NCI-H2081 (cell line): ENCODE results near the gene NTMT2.
"Not testable (repeated sequence)": the region's sequence is repeated elsewhere in the genome, so short reads cannot be mapped to it uniquely, and the experiment has no call there.

Experiments
- DNase-seq, 2 experiments: peaks; one replicate each; lab custom pipeline; 2025; lab: John Stamatoyannopoulos, UW

The NTMT2 gene

DNA sequence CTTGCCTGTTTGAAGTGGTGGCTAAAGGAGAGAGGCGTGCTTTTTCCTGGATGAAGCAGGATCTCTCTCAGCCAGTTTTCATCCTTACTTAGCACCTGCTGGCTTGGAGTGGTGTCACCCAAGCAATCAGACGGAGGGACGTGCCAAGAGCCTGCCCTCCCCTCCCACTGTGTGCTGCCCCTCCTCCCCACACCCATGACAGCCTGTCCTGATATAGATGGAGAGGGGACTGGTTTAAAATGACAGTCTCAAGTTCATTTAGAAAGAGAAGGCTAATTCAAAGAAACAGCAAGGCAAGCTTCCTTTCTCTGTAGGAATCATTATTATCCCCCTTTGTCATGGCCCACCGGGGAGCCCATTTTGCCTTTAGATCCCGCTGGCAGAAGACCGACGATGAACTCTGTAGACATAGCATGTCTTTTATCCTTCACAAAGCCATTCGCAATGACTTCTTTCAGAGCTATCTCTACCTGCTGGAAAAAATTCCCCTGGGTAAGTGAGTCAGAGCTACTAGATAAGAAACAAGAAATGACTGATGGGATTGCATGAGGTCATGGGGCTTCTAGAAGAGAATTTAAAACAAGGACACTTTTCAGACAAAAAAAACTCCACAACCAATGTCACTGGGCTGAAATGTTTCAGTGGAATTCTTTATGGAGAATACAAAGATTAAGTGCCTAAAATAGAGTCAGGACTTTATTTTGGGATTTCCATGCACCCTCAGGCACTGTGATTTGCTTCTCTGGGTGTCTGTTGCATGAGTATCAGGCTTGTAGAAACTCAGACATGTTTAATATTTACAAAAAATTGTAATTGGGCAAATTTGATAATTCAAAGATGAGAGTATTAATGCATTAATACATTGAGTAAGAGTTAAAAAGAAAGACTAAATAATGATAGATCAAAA is at the start of gene NTMT2:
NTMT2 (plus strand) TSS at position 190 of the 907 bp plus-strand sequence; CDS start at position 339, 149 bp downstream.
- DNase-seq, result peak; percentile 69 to 79

DNA sequence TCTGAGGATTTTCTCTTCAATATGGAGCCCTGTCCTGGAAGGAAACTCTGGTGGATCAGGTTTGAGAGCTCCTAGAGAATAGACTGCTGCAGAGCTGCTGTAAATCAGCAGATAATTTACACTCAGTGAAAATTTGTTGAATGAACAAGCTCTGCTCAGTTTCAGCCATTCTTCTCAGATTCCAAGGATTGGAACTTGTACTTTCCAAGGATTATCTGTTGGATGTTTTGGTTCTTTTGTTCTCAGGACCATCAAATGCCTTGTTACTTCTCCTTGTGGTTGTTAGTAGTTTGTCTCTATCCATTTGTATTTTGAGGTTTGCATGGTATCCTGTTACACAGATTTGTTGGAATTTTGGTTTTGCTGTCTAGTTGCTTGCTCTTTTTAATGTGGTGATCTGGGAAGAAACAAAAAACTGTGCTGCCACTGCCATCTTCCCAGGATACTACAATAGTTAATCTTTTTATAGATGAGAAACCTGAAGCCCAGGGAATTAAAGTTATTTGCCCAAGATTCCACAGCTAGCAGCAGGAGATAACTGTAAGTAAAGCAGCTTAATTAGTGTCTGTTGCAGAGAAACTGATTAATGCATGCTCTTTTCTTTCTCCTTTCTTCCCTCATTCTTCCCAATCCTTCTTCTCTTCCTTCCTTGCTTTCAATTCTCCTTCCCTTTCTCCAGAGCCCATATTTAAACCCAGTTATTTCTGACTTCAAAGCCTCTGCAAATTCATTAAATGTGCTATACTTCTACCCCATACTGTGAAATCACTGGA is 49.6 kb upstream of the NTMT2 start:
- no peak for DNase-seq

DNA sequence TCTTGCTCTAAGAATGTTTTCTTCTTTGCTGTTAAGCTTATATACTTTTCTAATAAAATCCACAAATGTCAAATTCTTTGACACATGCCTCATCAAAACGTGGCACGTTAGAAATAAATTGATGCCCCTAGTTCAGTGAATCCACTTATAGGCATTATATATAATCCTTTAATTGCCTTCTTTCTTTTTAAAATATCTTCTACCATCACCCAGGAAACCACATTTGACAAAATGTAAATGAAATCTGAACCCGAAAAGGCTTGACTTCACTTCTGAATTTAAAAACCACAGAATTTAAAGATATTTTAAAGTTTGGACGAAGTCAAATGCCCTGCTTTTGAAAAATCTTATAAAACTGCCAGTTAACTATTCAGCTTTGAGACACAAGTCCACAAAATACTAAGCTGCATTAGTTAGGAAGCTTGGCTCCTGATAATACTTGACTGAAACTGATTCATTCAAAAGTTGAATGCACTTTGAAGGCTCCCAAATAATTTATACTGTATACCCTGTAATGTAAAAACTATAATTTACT is 48.9 kb upstream of the NTMT2 start:
- DNase-seq, result no peak

DNA sequence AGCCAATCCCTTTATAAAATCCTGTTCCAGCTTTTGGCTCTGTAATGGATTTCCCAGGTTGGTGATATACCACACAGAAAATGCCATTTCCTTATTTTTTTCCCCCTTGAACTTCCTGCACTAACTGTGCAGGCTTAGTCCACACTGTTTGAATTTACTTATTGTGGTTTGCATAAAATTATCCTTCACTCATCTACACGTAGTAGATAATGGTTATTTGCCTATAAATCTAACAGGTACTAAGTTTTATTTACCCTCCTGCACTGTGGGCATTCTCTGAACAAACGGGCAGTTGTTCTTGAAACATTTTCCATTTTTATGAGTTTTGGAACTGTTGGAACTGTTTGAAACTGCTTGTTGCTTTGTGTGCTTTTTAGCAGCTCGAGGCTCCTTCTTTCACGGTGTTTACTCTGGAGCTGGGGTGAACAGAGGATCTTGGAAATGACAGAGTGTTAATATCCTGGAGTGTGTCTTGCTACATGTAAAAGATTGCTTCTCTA is 48.3 kb upstream of the NTMT2 start:
- no peak for DNase-seq

DNA sequence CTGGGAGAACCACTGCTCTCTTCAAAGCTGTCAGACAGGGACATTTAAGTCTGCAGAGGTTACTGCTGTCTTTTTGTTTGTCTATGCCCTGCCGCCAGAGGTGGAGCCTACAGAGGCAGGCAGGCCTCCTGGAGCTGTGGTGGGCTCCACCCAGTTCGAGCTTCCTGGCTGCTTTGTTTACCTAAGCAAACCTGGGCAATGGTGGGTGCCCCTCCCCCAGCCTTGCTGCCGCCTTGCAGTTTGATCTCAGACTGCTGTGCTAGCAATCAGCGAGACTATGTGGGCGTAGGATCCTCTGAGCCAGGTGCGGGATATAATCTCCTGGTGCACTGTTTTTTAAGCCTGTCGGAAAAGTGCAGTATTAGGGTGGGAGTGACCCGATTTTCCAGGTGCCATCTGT is 32.6 kb upstream of the NTMT2 start:
- not testable (repeated sequence) for DNase-seq

DNA sequence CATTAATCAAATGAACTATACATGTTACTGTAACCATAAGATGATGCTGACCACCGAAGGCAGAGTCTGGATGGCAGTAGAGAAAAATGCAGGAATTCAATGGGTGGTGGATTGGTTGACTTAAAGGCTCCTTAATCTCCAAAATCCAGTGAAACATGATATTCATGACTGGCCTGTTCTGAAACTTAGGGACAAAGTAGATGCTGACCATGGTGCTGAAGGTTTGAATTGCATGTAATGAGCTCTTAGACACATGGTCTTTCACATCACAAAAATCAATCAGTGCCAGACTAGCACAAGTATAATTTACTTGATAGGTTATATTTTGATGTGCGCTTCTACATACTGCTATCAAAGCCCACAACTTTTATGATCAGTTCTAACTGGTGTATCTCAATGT is 30.9 kb upstream of the NTMT2 start:
- no peak for DNase-seq

DNA sequence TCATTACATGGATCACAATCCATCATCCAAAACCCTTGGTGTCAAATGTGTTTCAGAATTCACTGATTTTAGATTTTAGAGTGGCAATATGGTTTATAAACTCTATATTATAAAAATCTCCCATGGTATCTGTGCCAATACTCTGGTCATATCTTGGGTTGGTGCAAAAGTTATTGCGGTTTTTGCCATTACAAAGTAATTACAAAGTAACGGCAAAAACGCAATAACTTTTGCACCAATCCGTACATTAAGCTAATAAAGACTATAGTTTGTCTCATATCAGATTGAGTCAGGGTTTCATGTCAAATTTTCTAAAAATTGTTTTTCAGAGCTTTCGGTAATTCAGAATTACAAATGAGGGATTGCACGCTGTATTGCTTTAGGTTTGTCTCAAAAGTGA is 23.4 kb upstream of the NTMT2 start:
- DNase-seq, result no peak

DNA sequence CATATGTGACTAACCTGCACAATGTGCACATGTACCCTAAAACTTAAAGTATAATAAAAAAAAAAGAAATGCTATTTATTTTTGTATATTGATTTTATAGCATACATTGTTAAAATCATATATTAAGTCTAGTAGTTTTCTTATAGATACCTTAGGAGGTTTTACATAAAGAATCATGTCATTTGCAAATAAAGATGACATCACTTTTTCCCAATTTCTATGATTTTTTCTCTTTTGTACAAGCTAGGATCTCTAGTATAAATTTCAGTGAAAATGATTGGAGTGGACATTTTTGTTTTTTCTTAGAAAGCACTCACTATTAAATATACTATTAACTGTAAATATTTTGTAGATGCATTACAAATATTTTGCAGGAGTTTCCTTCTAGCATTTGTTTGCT is 20.5 kb upstream of the NTMT2 start:
- no peak for DNase-seq

DNA sequence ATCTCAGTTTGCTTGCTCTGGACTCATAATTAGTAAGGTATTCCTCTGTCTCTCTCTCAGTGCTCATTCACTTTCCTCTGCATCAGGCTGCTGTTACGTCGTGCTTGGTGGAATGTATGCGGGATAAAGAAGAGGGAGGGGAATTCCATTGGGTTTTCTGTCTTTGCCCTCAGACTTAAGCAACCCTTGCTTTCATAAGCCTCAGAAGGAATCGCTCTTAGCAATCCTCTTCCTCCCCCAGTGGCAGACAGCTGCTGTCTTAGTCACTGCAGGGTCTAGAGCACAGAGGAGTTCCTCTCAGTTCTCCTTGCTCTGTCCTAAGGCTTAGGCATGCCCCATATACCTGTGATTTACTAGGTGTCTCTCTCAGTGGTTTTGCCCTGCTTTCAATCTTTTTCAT is 19.1 kb upstream of the NTMT2 start:
- no peak for DNase-seq

DNA sequence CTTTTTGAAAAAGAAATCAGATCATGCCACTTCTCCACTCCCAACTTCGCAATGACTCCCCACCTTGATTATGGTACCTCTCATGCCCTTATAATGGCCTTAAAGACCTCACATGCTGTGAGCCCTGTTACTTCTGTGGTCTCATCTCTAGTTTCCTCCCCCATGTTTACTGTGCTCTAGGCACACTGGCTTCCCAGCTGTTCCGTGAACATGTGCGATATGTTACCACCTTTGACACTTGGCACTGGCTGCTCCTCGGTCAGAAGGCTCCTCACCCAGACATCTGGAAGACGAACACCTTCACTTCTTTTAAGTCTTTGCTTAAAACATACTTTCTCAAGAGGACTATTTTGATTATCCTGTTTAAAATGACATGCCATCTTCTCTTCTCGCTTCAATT is 14.3 kb upstream of the NTMT2 start:
- no peak for DNase-seq

DNA sequence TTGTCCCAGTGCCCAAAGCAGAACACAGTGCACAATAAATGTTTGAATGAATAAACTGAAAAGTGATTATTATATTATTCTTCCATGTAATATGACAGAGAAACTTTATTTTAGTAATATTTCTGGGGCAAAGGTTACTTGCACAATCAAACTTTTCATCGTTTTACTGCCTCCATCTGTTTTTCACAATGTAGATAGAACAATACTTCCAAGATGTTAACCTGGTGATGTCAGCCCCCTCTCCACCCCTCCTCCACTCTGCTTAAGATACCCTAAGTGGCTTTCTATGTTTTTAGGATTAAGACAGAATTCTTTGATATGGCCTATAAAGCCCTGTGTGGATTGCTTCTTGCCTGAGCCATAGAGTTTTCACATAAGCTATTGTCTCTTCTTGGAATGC is 13.8 kb upstream of the NTMT2 start:
- no peak for DNase-seq

DNA sequence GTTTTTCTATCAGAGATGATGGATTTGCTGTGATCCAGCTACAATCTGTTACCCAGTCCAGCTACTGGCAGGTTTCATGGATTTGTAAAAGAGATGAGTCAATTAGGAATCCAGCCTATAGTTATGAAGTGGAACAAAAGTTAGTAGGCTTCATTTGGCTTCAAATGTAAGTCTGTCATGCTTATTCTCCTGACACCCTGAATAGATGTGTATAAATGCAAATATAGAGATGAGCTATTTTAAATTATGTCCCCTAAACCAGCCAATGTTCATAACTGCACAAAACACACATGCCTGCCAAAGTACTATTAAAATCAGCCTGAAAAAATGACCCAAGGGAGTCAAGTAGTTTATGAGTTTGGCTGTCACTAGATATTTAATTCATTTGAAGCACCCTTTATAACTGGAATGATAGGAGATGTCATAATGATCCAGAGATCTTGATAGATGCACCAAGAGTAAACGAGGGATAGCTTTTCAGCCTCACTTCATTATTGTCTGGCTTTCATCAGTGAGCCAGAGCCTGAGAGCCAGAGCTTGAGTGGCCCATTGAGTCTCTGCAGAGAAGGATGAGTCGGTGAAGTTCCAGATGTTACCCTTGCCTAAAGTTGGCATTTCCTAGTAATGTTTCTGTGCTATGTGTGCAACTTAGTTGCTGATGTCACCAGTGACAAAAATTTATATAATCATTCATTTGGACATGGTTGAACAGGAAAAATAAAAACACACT is 11.8 kb upstream of the NTMT2 start:
- no peak for DNase-seq

DNA sequence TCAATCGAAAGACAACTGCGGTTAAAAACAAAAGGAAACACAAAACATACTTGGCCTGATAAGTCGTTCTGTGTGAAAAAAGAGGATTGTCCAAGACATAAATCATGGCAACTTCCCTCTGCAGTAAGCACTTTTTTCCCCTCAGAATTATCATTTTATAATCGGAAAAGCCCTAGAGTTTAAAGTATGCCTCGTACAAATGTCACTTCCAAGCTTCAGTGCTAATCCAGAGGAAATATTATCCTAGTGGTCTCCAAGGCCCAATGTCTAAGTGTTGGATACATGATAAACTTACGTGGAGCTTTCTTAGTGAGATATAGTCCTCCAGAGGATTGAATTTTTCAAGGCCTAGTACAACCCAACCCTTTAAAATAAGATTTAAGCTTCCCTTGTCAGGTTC is 11.2 kb upstream of the NTMT2 start:
- no peak for DNase-seq

DNA sequence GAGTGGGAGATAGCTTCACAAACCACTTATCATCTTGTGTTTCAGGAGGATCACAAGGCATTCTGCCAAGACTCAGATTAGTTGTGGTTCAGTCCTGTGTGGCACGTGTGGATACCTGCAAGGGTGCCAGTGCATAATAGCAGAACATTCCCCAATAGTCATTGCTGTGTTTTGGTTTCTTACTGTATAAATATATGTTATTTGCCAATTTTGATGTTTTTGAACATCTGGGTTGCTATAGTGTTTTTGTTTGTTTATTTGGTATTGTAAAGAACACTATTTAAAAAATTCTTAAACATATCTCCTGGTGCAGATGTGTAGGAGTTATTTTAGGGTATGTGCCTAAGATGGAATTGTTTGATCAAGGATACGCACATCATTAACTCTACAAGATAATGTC is 5.4 kb upstream of the NTMT2 start:
- no peak for DNase-seq

DNA sequence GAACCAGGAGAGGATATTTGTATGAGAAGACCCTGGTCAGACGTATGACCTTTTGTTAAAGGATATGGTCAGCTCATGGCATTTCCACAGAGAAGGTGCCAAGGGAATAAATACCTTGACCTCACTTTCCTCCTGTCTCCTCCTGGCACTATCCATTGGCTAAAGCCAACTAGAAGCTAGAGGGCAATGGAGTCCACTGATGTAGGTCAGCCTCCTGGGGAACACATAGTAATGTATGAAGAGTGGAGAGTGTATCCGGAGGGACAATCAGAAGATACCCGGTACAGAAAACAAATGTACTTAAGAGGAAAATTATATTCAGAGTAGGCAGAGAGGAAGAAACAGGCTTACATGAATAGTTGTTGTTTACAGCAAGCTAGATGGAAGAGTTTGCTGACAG is 698 bp upstream of the NTMT2 start:
- DNase-seq, result no peak

DNA sequence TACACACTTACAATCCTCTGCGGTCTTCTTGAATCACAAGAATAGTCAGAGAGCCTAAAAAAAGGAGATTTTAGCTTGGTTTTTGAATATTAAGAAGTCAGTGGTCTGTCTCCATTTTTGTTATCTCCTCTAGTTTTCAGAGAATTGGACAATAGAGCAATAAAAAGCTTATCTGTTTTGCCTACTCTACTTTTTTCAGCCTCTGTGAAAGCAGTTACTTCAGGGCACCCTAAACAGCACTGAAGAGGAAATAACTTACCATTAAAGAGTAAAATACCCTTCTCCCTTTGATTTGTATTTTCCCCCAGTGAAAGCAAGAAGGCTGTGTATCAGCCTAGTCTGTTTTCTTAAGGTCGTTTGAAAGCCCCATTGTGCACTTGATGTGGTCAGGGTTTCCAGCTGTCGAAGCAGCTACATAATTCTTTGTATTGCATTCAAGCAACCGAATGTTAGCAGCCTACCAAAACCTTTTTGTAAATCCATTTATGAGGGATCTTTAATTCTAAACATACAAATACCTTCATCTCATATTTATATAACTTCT is 1.0 kb downstream of the NTMT2 start:
- no peak for DNase-seq

DNA sequence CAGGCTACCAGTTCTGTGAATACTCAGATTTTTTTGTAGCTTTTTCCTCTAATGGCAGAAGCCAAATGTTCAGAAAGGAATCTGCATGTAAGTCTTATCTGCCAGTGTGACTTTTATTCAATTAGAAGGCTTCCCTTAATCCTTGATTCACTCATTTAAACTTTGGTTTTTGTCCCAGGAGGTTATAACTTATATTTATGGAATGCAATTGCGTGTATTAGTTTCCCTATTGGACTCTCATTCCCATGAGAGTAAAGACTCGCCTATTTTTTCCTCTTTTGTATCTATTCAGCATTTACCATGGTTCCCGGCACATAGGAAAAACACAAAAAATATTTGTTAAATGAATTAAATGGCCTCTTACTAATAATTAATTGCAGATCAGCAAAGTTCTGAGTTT is 3.5 kb downstream of the NTMT2 start:
- no peak for DNase-seq

DNA sequence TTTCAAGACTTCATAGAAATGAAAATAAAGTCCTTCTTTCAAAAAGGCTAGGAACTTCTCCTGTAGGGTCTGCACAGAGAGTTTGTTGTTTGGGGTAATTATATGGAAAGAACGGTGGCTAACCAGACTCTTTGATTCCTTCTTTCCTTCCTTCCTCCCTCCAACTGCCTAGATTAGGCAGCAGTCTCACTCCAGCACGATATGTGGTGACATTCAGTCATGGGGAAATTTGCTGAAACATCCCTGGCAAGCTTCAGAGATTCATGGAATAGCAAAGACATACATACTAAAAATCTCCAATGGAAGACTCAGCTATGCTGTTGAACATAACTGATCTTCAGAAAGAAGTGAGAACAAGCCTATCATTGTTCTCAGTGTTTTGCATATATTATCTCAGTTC is 4.3 kb downstream of the NTMT2 start:
- DNase-seq, result no peak

DNA sequence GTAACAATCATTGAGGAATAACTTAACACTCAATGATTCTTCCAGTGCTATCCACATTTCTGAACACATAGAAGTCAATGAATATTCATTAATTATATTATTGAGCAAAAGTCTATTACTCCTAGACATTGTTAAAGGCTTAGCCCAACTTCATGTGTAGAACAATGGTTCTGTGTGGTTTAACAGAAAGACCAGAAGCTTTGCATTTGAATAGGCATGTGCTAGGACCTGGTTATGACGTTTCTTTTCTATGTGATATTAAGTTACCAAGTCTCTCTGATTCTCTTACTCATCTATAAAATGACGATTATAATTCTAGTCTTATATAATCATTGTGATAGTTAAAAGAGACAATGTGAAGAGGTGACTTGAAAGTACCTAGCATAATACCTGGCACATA is 5.2 kb downstream of the NTMT2 start:
- DNase-seq, result no peak

DNA sequence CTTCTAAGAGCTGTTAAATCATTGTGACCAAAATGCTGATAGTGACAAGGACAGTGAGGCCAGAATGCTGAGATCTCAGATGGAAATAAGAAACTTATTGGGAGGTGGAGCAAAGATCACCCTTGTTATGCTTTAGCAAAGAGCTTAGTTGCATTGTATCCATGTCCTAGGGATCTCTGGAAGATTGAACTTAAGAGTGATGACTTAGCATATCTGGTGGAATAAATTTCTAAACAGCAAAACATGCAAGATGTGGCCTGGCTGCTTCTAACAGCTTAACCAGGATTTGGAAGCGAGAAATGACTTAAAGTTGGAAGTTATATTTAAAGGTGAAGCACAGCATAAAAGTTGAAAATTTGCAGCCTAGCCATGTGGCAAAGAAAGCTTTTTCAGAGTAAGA is 7.7 kb downstream of the NTMT2 start:
- no peak for DNase-seq

DNA sequence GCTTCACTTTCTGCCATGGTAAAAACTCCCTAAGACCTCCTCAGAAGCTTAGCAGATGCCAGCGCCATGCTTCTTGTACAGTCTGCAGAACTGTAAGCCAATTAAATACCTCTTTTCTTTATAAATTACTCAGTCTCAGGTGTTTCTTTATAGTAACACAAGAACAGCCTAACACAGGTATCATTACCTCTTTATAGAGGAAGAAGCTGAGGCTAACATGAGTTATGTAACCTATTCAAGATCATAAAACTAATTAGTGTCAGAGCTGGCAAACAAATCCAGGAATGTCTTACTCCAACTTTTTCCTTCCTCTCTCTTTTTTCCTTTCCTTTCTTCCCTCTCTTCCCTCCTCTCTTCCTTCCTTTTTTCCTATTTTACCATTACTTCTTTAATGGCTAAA is 9.3 kb downstream of the NTMT2 start:
- no peak for DNase-seq

DNA sequence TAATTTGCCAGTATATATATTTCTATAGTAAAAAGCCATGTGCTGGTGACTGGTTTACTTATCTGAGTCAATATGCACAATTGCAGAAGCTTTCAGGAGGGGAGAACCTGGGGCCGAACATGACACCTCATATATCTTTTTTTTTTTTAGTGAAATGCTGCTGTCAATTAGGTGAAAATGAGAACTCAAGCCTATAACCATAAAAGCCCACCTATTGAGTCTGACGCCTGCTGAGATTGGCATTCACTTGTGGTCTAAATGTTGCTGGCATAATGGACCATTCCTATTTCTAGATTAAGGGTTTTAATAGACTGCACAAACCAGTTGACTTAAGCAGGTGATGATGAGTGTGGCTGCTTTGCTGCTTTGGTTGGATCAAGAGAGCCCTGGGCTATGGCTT is 10.8 kb downstream of the NTMT2 start:
- DNase-seq, result peak; percentile 25 to 40
